DOHH2 (cell line): Measurements from ENCODE around the gene WDR7.
"Not testable (repeated sequence)": the region's sequence is repeated elsewhere in the genome, so short reads cannot be mapped to it uniquely, and the experiment has no call there.

Source experiments
- H3F3A ChIP-seq: fragments of 200-600 bp; sonication (generic), shearing (Covaris generic); 2 replicates; pipeline ENCODE4 v1.6.0; 2016; ENCODE audit warnings: antibody characterized with exemption, mild to moderate bottlenecking; ENCODE audit not compliant: control insufficient read depth, insufficient read depth
- H3K27ac ChIP-seq: fragments of 200-600 bp; sonication (generic); 2 replicates; pipeline ENCODE4 v1.5.1; 2014; ENCODE audit warnings: low read depth, mild to moderate bottlenecking, low read length, moderate library complexity
- H3K27me3 ChIP-seq: fragments of 200-600 bp; sonication (generic); 2 replicates; pipeline ENCODE4 v1.6.1; 2014; ENCODE audit warnings: mild to moderate bottlenecking, low read length, mixed read lengths; ENCODE audit not compliant: control insufficient read depth
- H3K36me3 ChIP-seq: fragments of 200-600 bp; sonication (generic); 2 replicates; pipeline ENCODE4 v1.6.1; 2014; ENCODE audit warnings: mild to moderate bottlenecking, low read length, moderate library complexity, mixed read lengths; ENCODE audit not compliant: control insufficient read depth
- H3K4me1 ChIP-seq: fragments of 200-600 bp; sonication (generic); 2 replicates; pipeline ENCODE4 v1.6.1; 2014; ENCODE audit warnings: mild to moderate bottlenecking, low read length, mixed read lengths; ENCODE audit not compliant: control insufficient read depth
- H3K4me2 ChIP-seq: fragments of 200-600 bp; sonication (generic); 2 replicates; pipeline ENCODE4 v1.6.0; 2014; ENCODE audit warnings: mild to moderate bottlenecking, low read length, moderate library complexity
- H3K4me3 ChIP-seq: fragments of 200-600 bp; sonication (generic); 2 replicates; pipeline ENCODE4 v1.5.1; 2014; ENCODE audit warnings: mild to moderate bottlenecking, low read length, mixed read lengths
- H3K79me2 ChIP-seq: fragments of 200-600 bp; sonication (generic); 2 replicates; pipeline ENCODE4 v1.6.1; 2014; ENCODE audit warnings: mild to moderate bottlenecking, low read length, mixed read lengths; ENCODE audit not compliant: control insufficient read depth
- H3K9me2 ChIP-seq: fragments of 200-600 bp; sonication (generic); replicated peaks from 2 replicates; pipeline ENCODE4 v1.6.1; 2014; ENCODE audit warnings: mild to moderate bottlenecking, low read length, mixed read lengths; ENCODE audit not compliant: control insufficient read depth
- H3K9me3 ChIP-seq: fragments of 200-600 bp; sonication (generic); 2 replicates; pipeline ENCODE4 v1.6.1; 2014; ENCODE audit warnings: antibody characterized with exemption, low read length, mixed read lengths; ENCODE audit not compliant: control insufficient read depth, insufficient read depth
- H4K20me1 ChIP-seq: fragments of 200-600 bp; sonication (generic); 2 replicates; pipeline ENCODE4 v1.6.0; 2014; ENCODE audit warnings: low read depth, mild to moderate bottlenecking, antibody characterized with exemption, low read length, moderate library complexity; ENCODE audit not compliant: control insufficient read depth, insufficient read depth
- EZH2phosphoT487 ChIP-seq: fragments of 200-600 bp; sonication (generic); IDR thresholded peaks from 2 replicates; pipeline ENCODE4 v1.6.1; 2017; ENCODE audit warnings: borderline replicate concordance, mild to moderate bottlenecking, antibody characterized with exemption, low read length, moderate library complexity, mixed read lengths
- TF ChIP-seq, protein P1 (sequence below): fragments of 200-600 bp; sonication (generic); IDR thresholded peaks from one replicate; pipeline ENCODE4 v1.5.1; 2014; ENCODE audit warnings: antibody characterized with exemption, mild to moderate bottlenecking, low read depth, low read length; ENCODE audit not compliant: poor library complexity, severe bottlenecking

Gene WDR7

DNA sequence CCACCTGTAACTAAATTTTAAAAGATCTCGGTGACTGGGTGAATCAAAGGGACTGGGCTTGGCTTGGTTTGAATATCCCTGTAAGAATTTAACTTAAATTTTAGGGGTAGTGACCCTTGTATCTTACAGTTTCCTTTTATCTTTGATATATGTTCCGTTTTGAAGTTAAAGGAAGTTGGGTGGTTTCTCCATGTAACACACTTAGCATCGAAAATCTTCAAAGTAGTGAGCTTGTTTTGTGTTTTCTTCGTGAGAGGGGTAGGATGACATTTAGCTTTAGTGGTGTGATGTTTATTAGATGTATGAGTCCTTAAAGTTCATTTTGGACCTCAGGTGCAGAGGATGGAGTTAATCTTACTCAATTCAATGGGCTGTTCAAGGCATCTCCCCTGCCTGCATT, 1.6 kb downstream of the WDR7 start:
- no peak overlapping the region for H3K27ac ChIP-seq
- H3K4me1 ChIP-seq = peaks cover 48% of the 10 kb centered on the region
- H3K36me3 ChIP-seq = peaks cover 4% of the 10 kb centered on the region; the same call in 1 of the 2 replicates
- H3K4me2 ChIP-seq = peak overlapping the region; percentile 74
- H3K79me2 ChIP-seq = peaks cover 59% of the 10 kb centered on the region
- TF ChIP-seq, protein P1, sequence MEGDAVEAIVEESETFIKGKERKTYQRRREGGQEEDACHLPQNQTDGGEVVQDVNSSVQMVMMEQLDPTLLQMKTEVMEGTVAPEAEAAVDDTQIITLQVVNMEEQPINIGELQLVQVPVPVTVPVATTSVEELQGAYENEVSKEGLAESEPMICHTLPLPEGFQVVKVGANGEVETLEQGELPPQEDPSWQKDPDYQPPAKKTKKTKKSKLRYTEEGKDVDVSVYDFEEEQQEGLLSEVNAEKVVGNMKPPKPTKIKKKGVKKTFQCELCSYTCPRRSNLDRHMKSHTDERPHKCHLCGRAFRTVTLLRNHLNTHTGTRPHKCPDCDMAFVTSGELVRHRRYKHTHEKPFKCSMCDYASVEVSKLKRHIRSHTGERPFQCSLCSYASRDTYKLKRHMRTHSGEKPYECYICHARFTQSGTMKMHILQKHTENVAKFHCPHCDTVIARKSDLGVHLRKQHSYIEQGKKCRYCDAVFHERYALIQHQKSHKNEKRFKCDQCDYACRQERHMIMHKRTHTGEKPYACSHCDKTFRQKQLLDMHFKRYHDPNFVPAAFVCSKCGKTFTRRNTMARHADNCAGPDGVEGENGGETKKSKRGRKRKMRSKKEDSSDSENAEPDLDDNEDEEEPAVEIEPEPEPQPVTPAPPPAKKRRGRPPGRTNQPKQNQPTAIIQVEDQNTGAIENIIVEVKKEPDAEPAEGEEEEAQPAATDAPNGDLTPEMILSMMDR = no peak
- no peak for TF ChIP-seq EZH2phosphoT487
- H4K20me1 ChIP-seq = no peaks in the 10 kb centered on the region
- H3K9me3 ChIP-seq = no peaks in the 10 kb centered on the region
- H3F3A ChIP-seq = peaks cover 5% of the 10 kb centered on the region
- H3K4me3 ChIP-seq = peak overlapping the region; percentile 80
- H3K9me2 ChIP-seq = no peaks in the 10 kb centered on the region
- H3K27me3 ChIP-seq = no peaks in the 10 kb centered on the region

DNA sequence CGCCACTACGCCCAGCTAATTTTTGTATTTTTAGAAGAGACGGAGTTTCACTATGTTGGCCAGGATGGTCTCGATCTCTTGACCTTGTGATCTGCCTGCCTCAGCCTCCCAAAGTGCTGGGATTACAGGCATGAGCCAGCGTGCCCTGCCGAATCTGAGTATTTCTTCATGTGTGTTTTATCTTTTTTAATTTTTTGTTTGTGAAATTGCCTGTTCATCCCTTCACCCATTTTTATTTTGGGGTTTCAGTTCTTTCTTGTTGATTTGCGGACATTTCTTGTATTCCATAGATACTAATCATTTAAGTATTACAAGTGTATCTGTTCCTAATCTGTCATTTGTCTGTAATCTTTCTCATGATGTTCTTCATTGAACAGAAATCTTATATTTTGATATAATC, 3.1 kb downstream of the WDR7 start:
- H3K36me3 ChIP-seq, H3K4me2 ChIP-seq, H3F3A ChIP-seq, H4K20me1 ChIP-seq, H3K27me3 ChIP-seq, H3K4me3 ChIP-seq, H3K9me2 ChIP-seq, H3K9me3 ChIP-seq, H3K27ac ChIP-seq: not testable (repeated sequence)
- Histone ChIP-seq H3K79me2 (peaks cover 67% of the 10 kb centered on the region), H3K4me1 (peaks cover 48% of the 10 kb centered on the region)

DNA sequence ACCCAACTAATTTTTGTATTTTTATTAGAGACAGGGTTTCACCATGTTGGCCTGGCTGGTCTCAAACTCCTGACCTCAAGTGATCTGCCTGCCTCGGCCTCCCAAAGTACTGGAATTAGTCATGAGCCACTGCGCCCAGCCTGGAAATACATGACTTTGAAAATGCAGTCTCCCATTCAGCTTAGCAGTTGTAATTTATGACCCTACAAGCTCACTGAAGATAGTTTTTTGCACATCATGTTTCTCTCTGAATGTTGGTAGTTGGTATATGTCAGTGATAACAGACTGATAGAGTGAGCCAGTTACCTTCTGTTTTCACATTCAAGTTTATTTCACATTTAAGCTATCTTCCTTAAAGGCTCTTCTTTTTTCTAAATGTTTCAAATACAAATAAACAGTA, 7.1 kb downstream of the WDR7 start:
- TF ChIP-seq, protein P1 = no peak
- H3K79me2 ChIP-seq = peaks cover 57% of the 10 kb centered on the region

DNA sequence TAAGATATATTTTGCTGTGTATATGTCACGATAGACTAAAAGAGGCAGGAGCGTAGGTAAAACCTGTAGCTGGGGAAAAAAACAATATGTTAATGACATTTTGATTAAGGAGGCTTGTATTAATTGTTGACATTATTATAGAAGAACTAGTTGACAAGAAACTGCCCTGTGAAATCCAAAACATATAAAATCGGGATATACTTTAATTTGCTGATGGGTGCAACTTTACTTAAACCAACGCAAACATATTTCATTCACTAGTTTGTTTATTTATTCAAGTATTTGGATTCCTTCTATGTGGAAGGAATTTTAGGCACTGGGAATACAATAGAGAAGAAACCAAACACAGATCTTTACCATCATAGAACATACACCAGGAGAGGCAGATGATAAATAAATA, 8.0 kb downstream of the WDR7 start:
- TF ChIP-seq, protein P1 = no peak
- no peak for TF ChIP-seq EZH2phosphoT487
- H3K9me2 ChIP-seq = no peaks in the 10 kb centered on the region
- no peak overlapping the region for H3K4me2 ChIP-seq
- H3K4me3 ChIP-seq = no peak overlapping the region
- H3K27ac ChIP-seq = no peak overlapping the region
- no peaks in the 10 kb centered on the region for H3K27me3 ChIP-seq
- H3K4me1 ChIP-seq = peaks cover 19% of the 10 kb centered on the region
- H3K79me2 ChIP-seq = peaks cover 51% of the 10 kb centered on the region
- no peaks in the 10 kb centered on the region for H4K20me1 ChIP-seq
- H3F3A ChIP-seq = peaks cover 2% of the 10 kb centered on the region; the same call in 1 of the 2 replicates
- H3K36me3 ChIP-seq = no peaks in the 10 kb centered on the region
- no peaks in the 10 kb centered on the region for H3K9me3 ChIP-seq

More for the DNA sequence above, 7.1 kb downstream of the WDR7 start:
- Histone ChIP-seq H3K4me3 (no peak overlapping the region), H3F3A (peaks cover 2% of the 10 kb centered on the region; the same call in 1 of the 2 replicates), H3K27ac (no peak overlapping the region), H3K27me3 (no peaks in the 10 kb centered on the region), H3K9me2 (no peaks in the 10 kb centered on the region), H3K36me3 (no peaks in the 10 kb centered on the region), H3K9me3 (no peaks in the 10 kb centered on the region), H4K20me1 (no peaks in the 10 kb centered on the region), H3K4me2 (no peak overlapping the region), H3K4me1 (peaks cover 20% of the 10 kb centered on the region)
